HEK293 (cell line): ENCODE measurements around the gene NR3C2.

ENCODE experiments used
- CTCF ChIA-PET: fragments of 350-600 bp; formaldehyde crosslinking; extraction: SDS; loops from one replicate; lab custom pipeline; 2021; ENCODE audit warnings: antibody characterized with exemption; lab: Yijun Ruan, JAX
- POLR2A ChIA-PET: fragments of 300-600 bp; formaldehyde crosslinking; extraction: SDS; loops from one replicate; lab custom pipeline; 2020; ENCODE audit warnings: antibody characterized with exemption, inconsistent platforms; lab: Yijun Ruan, JAX
- H3K27ac ChIP-seq: fragments of 200-500 bp; sonication (Bioruptor generic); 2 replicates; pipeline ENCODE4 v1.5.1; 2014; ENCODE audit warnings: low read depth, low read length, control low read depth, inconsistent platforms; ENCODE audit errors: extremely low read depth
- H3K36me3 ChIP-seq, 2 experiments: fragments of 200-500 bp in 1 of 2; sonication (Bioruptor generic) in 1 of 2; 1 replicate in 1 of 2; 2 replicates in 1 of 2; pipeline ENCODE4 v1.5.1; 2014 to 2017; ENCODE audit warnings: inconsistent platforms in 2 of 2, low read length in 2 of 2; ENCODE audit not compliant: control insufficient read depth in 2 of 2, insufficient read depth in 1 of 2
- H3K4me1 ChIP-seq: fragments of 200-500 bp; sonication (Bioruptor generic); 2 replicates; pipeline ENCODE4 v1.5.1; 2014; ENCODE audit warnings: mild to moderate bottlenecking, low read length, inconsistent platforms; ENCODE audit not compliant: control insufficient read depth, insufficient read depth
- H3K4me3 ChIP-seq: 2 replicates; pipeline ENCODE4 v1.5.1; 2011; ENCODE audit warnings: low read depth, mild to moderate bottlenecking, control low read depth, low read length, moderate library complexity
- H3K9me3 ChIP-seq: fragments of 200-500 bp; sonication (Bioruptor generic); 2 replicates; pipeline ENCODE4 v1.5.1; 2014; ENCODE audit warnings: low read depth, low read length, inconsistent platforms; ENCODE audit not compliant: control insufficient read depth, insufficient read depth
- BCL11B ChIP-seq: fragments of 450-650 bp; formaldehyde crosslinking; IDR thresholded peaks from 2 replicates; pipeline ENCODE4 v1.5.1; 2016; ENCODE audit warnings: low read depth, missing biosample characterization, missing genetic modification characterization
- HIC1 ChIP-seq: fragments of 450-650 bp; formaldehyde crosslinking; IDR thresholded peaks from 2 replicates; pipeline ENCODE4 v1.5.1; 2016; ENCODE audit warnings: missing biosample characterization, missing genetic modification characterization
- HOXA7 ChIP-seq: sonication (generic); formaldehyde crosslinking; IDR thresholded peaks from 2 replicates; pipeline ENCODE4 v1.8.1; 2022; ENCODE audit warnings: missing genetic modification reagents, borderline replicate concordance
- HOXC10 ChIP-seq: sonication (generic); formaldehyde crosslinking; IDR thresholded peaks from 2 replicates; pipeline ENCODE4 v1.8.1; 2023; ENCODE audit warnings: mild to moderate bottlenecking, missing genetic modification reagents
- KLF8 ChIP-seq: fragments of 450-650 bp; formaldehyde crosslinking; IDR thresholded peaks from 2 replicates; pipeline ENCODE4 v1.5.1; 2016; ENCODE audit warnings: missing biosample characterization, missing genetic modification characterization
- MYNN ChIP-seq: fragments of 450-650 bp; formaldehyde crosslinking; IDR thresholded peaks from 2 replicates; pipeline ENCODE4 v1.5.1; 2016; ENCODE audit warnings: missing biosample characterization, missing genetic modification characterization, borderline replicate concordance
- SCRT1 ChIP-seq: fragments of 450-650 bp; formaldehyde crosslinking; IDR thresholded peaks from 2 replicates; pipeline ENCODE4 v1.5.1; 2016; ENCODE audit warnings: missing biosample characterization, missing genetic modification characterization, borderline replicate concordance
- SETDB1 ChIP-seq: IDR thresholded peaks from one replicate; pipeline ENCODE4 v1.6.1; 2017; ENCODE audit warnings: mild to moderate bottlenecking, low read length, moderate library complexity, mixed read lengths; ENCODE audit not compliant: insufficient read length
- ZBTB21 ChIP-seq: fragments of 450-650 bp; formaldehyde crosslinking; IDR thresholded peaks from 2 replicates; pipeline ENCODE4 v1.5.1; 2017; ENCODE audit warnings: missing biosample characterization, missing genetic modification characterization
- ZBTB48 ChIP-seq: fragments of 450-650 bp; formaldehyde crosslinking; IDR thresholded peaks from 2 replicates; pipeline ENCODE4 v1.5.1; 2016; ENCODE audit warnings: missing biosample characterization, missing genetic modification characterization
- ZEB2 ChIP-seq: fragments of 450-650 bp; formaldehyde crosslinking; IDR thresholded peaks from 2 replicates; pipeline ENCODE4 v1.5.1; 2016; ENCODE audit warnings: missing biosample characterization, missing genetic modification characterization
- ZNF138 ChIP-seq: fragments of 450-650 bp; formaldehyde crosslinking; IDR thresholded peaks from 2 replicates; pipeline ENCODE4 v1.5.1; 2016; ENCODE audit warnings: missing biosample characterization, missing genetic modification characterization, borderline replicate concordance
- ZNF184 ChIP-seq: fragments of 450-650 bp; IDR thresholded peaks from 2 replicates; pipeline ENCODE4 v1.5.1; 2018; ENCODE audit warnings: missing biosample characterization, mild to moderate bottlenecking, missing genetic modification characterization
- ZNF221 ChIP-seq: fragments of 450-650 bp; formaldehyde crosslinking; IDR thresholded peaks from 2 replicates; pipeline ENCODE4 v1.5.1; 2017; ENCODE audit warnings: missing biosample characterization, missing genetic modification characterization, borderline replicate concordance
- ZNF23 ChIP-seq: fragments of 450-650 bp; formaldehyde crosslinking; IDR thresholded peaks from 2 replicates; pipeline ENCODE4 v1.5.1; 2016; ENCODE audit warnings: missing biosample characterization, missing genetic modification characterization, borderline replicate concordance
- ZNF239 ChIP-seq: fragments of 450-650 bp; formaldehyde crosslinking; IDR thresholded peaks from 2 replicates; pipeline ENCODE4 v1.5.1; 2016; ENCODE audit warnings: missing biosample characterization, missing genetic modification characterization
- ZNF24 ChIP-seq: fragments of 450-650 bp; formaldehyde crosslinking; IDR thresholded peaks from 2 replicates; pipeline ENCODE4 v1.5.1; 2016; ENCODE audit warnings: missing biosample characterization, missing genetic modification characterization
- ZNF248 ChIP-seq: fragments of 450-650 bp; formaldehyde crosslinking; IDR thresholded peaks from 2 replicates; pipeline ENCODE4 v1.5.1; 2017; ENCODE audit warnings: missing biosample characterization, missing genetic modification characterization
- ZNF394 ChIP-seq: fragments of 450-650 bp; formaldehyde crosslinking; IDR thresholded peaks from 2 replicates; pipeline ENCODE4 v1.5.1; 2016; ENCODE audit warnings: missing biosample characterization, missing genetic modification characterization, mild to moderate bottlenecking, moderate library complexity, borderline replicate concordance
- ZNF501 ChIP-seq: fragments of 450-650 bp; formaldehyde crosslinking; IDR thresholded peaks from 2 replicates; pipeline ENCODE4 v1.5.1; 2016; ENCODE audit warnings: missing biosample characterization, missing genetic modification characterization
- ZNF514 ChIP-seq: fragments of 450-650 bp; formaldehyde crosslinking; IDR thresholded peaks from 2 replicates; pipeline ENCODE4 v1.5.1; 2016; ENCODE audit warnings: missing biosample characterization, missing genetic modification characterization
- ZNF521 ChIP-seq: fragments of 450-650 bp; formaldehyde crosslinking; IDR thresholded peaks from 2 replicates; pipeline ENCODE4 v1.5.1; 2017; ENCODE audit warnings: missing biosample characterization, mild to moderate bottlenecking, missing genetic modification characterization
- ZNF548 ChIP-seq: fragments of 450-650 bp; formaldehyde crosslinking; IDR thresholded peaks from 2 replicates; pipeline ENCODE4 v1.5.1; 2016; ENCODE audit warnings: missing biosample characterization, missing genetic modification characterization
- ZNF560 ChIP-seq: fragments of 450-650 bp; formaldehyde crosslinking; IDR thresholded peaks from 2 replicates; pipeline ENCODE4 v1.5.1; 2017; ENCODE audit warnings: missing biosample characterization, missing genetic modification characterization, borderline replicate concordance
- ZNF707 ChIP-seq: fragments of 450-650 bp; formaldehyde crosslinking; IDR thresholded peaks from 2 replicates; pipeline ENCODE4 v1.5.1; 2016; ENCODE audit warnings: missing biosample characterization, missing genetic modification characterization
- TF ChIP-seq, protein P1 (sequence below): fragments of 450-650 bp; formaldehyde crosslinking; IDR thresholded peaks from 2 replicates; pipeline ENCODE4 v1.5.1; 2017; ENCODE audit warnings: missing biosample characterization, missing genetic modification characterization
- TF ChIP-seq, protein P2 (sequence below): fragments of 450-650 bp; formaldehyde crosslinking; IDR thresholded peaks from 2 replicates; pipeline ENCODE4 v1.5.1; 2016; ENCODE audit warnings: missing biosample characterization, missing genetic modification characterization
- TF ChIP-seq, protein P3 (sequence below): fragments of 450-650 bp; formaldehyde crosslinking; IDR thresholded peaks from 2 replicates; pipeline ENCODE4 v1.5.1; 2016; ENCODE audit warnings: missing biosample characterization, missing genetic modification characterization, borderline replicate concordance
- TF ChIP-seq, protein P4 (sequence below): fragments of 450-650 bp; formaldehyde crosslinking; IDR thresholded peaks from 2 replicates; pipeline ENCODE4; 2016; ENCODE audit warnings: missing biosample characterization, missing genetic modification characterization
- TF ChIP-seq, protein P5 (sequence below): fragments of 450-650 bp; formaldehyde crosslinking; IDR thresholded peaks from 2 replicates; pipeline ENCODE4 v1.5.1; 2016; ENCODE audit warnings: missing biosample characterization, missing genetic modification characterization

The NR3C2 gene

DNA sequence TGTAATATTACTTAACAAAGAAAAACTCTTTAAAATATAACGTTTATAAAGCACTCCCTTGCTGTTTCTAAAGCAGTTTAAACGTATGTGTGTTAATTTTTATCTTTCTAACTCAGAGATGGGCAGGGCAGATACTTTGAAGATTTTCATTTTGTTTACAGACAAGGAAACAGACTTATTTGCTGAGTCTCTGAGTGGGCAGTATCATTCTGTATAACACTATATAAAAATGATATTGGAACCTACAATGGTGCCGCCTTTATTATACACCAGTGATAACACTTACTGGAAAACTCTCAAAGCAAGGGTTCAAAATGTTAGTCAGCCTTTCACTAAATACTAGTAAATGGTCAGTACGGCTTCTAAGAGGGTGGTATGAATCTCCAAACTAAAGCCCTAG is 193.4 kb downstream of the NR3C2 start:
- Histone ChIP-seq H3K4me3 (no peak overlapping the region), H3K9me3 (no peaks in the 10 kb centered on the region), H3K27ac (no peak overlapping the region), H3K4me1 (no peaks in the 10 kb centered on the region), H3K36me3 (no peaks in the 10 kb centered on the region)
- ChIA-PET CTCF (no interaction called here), POLR2A (no interaction called here)
- TF ChIP-seq ZNF521 (no peak), ZNF248 (no peak), HOXC10 (CRISPR knock-in tag) (no peak), SCRT1 (tag by site-specific recombination) (no peak), ZBTB21 (tag by site-specific recombination) (no peak), ZNF24 (no peak), ZNF184 (no peak), ZEB2 (tag by site-specific recombination) (no peak), ZNF548 (no peak), ZNF560 (tag by site-specific recombination) (no peak), ZNF501 (tag by site-specific recombination) (no peak), ZNF394 (no peak), KLF8 (tag by site-specific recombination) (no peak)
- TF ChIP-seq, protein P1, sequence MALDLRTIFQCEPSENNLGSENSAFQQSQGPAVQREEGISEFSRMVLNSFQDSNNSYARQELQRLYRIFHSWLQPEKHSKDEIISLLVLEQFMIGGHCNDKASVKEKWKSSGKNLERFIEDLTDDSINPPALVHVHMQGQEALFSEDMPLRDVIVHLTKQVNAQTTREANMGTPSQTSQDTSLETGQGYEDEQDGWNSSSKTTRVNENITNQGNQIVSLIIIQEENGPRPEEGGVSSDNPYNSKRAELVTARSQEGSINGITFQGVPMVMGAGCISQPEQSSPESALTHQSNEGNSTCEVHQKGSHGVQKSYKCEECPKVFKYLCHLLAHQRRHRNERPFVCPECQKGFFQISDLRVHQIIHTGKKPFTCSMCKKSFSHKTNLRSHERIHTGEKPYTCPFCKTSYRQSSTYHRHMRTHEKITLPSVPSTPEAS (tag by site-specific recombination) = no peak
- TF ChIP-seq, protein P2, sequence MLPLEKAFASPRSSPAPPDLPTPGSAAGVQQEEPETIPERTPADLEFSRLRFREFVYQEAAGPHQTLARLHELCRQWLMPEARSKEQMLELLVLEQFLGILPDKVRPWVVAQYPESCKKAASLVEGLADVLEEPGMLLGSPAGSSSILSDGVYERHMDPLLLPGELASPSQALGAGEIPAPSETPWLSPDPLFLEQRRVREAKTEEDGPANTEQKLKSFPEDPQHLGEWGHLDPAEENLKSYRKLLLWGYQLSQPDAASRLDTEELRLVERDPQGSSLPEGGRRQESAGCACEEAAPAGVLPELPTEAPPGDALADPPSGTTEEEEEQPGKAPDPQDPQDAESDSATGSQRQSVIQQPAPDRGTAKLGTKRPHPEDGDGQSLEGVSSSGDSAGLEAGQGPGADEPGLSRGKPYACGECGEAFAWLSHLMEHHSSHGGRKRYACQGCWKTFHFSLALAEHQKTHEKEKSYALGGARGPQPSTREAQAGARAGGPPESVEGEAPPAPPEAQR (tag by site-specific recombination) = no peak
- TF ChIP-seq, protein P3, sequence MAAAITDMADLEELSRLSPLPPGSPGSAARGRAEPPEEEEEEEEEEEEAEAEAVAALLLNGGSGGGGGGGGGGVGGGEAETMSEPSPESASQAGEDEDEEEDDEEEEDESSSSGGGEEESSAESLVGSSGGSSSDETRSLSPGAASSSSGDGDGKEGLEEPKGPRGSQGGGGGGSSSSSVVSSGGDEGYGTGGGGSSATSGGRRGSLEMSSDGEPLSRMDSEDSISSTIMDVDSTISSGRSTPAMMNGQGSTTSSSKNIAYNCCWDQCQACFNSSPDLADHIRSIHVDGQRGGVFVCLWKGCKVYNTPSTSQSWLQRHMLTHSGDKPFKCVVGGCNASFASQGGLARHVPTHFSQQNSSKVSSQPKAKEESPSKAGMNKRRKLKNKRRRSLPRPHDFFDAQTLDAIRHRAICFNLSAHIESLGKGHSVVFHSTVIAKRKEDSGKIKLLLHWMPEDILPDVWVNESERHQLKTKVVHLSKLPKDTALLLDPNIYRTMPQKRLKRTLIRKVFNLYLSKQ = no peak
- TF ChIP-seq, protein P4, sequence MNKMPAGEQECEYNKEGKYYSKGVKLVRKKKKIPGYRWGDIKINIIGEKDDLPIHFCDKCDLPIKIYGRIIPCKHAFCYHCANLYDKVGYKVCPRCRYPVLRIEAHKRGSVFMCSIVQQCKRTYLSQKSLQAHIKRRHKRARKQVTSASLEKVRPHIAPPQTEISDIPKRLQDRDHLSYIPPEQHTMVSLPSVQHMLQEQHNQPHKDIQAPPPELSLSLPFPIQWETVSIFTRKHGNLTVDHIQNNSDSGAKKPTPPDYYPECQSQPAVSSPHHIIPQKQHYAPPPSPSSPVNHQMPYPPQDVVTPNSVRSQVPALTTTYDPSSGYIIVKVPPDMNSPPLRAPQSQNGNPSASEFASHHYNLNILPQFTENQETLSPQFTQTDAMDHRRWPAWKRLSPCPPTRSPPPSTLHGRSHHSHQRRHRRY (tag by site-specific recombination) = no peak

DNA sequence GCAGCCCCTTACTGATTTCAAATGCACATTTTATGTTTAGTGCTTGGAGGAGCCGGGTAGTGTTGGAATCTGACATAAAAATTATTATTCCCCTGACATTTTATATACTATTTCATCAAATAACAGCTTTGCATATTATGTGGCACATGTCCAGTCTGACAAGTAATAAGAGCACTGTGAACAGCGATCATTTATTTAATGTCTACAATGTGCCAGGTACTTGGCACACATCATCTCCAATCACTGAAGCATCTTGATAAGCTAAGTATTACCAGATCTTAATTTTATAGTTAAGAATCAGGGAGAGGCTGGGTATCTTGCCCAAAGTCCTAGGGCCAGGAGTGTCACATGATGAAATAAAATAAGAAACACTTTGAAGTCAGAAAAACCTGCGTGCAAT is 197.2 kb downstream of the NR3C2 start:
- ChIA-PET CTCF (no interaction called here), POLR2A (no interaction called here)
- no peak overlapping the region for H3K4me3 ChIP-seq
- TF ChIP-seq ZBTB48 (tag by site-specific recombination) (no peak), ZNF239 (no peak), ZNF221 (tag by site-specific recombination) (no peak), SETDB1 (no peak), ZNF707 (tag by site-specific recombination) (no peak), HIC1 (tag by site-specific recombination) (no peak), ZNF23 (no peak), MYNN (tag by site-specific recombination) (no peak), HOXA7 (CRISPR knock-in tag) (no peak), ZNF138 (tag by site-specific recombination) (no peak), ZNF514 (no peak), BCL11B (tag by site-specific recombination) (no peak), ZNF184 (no peak)
- TF ChIP-seq, protein P5, sequence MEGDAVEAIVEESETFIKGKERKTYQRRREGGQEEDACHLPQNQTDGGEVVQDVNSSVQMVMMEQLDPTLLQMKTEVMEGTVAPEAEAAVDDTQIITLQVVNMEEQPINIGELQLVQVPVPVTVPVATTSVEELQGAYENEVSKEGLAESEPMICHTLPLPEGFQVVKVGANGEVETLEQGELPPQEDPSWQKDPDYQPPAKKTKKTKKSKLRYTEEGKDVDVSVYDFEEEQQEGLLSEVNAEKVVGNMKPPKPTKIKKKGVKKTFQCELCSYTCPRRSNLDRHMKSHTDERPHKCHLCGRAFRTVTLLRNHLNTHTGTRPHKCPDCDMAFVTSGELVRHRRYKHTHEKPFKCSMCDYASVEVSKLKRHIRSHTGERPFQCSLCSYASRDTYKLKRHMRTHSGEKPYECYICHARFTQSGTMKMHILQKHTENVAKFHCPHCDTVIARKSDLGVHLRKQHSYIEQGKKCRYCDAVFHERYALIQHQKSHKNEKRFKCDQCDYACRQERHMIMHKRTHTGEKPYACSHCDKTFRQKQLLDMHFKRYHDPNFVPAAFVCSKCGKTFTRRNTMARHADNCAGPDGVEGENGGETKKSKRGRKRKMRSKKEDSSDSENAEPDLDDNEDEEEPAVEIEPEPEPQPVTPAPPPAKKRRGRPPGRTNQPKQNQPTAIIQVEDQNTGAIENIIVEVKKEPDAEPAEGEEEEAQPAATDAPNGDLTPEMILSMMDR (tag by site-specific recombination) = no peak
- H3K36me3 ChIP-seq = no peaks in the 10 kb centered on the region
- H3K9me3 ChIP-seq = no peaks in the 10 kb centered on the region
- H3K27ac ChIP-seq = no peak overlapping the region
- no peaks in the 10 kb centered on the region; the same call in 1 of the 2 replicates for H3K4me1 ChIP-seq
